ENCODE measurements around the gene TMEM117. TPM values are rescaled to one million over a fixed set of nuclear protein-coding genes. Genes with fewer than 3 reads are reported as not detected.

Gene TMEM117
- total RNA-seq, 1 donor from 2014 or later, result 13.1 TPM

- Histone ChIP-seq H3K27me3 (ENCODE audit: insufficient read depth, low read length) (no peaks in the 10 kb centered on the region), H3K9me3 (ENCODE audit: insufficient read depth, low read depth, low read length) (no peaks in the 10 kb centered on the region), H3K79me2 (ENCODE audit: insufficient read depth, low read length) (no peaks in the 10 kb centered on the region), H2AFZ (ENCODE audit: low read depth, low read length) (no peak overlapping the region), H4K20me1 (ENCODE audit: insufficient read depth, low read length) (no peaks in the 10 kb centered on the region), H3K4me1 (ENCODE audit: insufficient read depth, low read length) (no peaks in the 10 kb centered on the region), H3K4me3 (ENCODE audit: insufficient read depth, low read depth, low read length) (no peak overlapping the region), H3K27ac (ENCODE audit: low read depth, low read length) (no peak overlapping the region), H3K36me3 (ENCODE audit: insufficient read depth, low read length) (no peaks in the 10 kb centered on the region), H3K9ac (ENCODE audit: low read length) (no peak overlapping the region), H3K4me2 (ENCODE audit: low read length) (no peak overlapping the region)
- DNase-seq (ENCODE audit: low read depth) (no peak), FAIRE-seq (no peak)
- Mint-ChIP-seq H3K27me3 (ENCODE audit: low read depth, unreplicated experiment) (no peaks in the 10 kb centered on the region), H3K36me3 (ENCODE audit: low read depth, unreplicated experiment) (no peaks in the 10 kb centered on the region), H3K9me3 (ENCODE audit: unreplicated experiment) (peaks cover 11% of the 10 kb centered on the region), H3K4me1 (ENCODE audit: low read depth, unreplicated experiment) (no peaks in the 10 kb centered on the region), H3K27ac (ENCODE audit: unreplicated experiment) (no peak overlapping the region), H3K4me3 (ENCODE audit: unreplicated experiment) (no peak overlapping the region)
- TF ChIP-seq, protein P1, sequence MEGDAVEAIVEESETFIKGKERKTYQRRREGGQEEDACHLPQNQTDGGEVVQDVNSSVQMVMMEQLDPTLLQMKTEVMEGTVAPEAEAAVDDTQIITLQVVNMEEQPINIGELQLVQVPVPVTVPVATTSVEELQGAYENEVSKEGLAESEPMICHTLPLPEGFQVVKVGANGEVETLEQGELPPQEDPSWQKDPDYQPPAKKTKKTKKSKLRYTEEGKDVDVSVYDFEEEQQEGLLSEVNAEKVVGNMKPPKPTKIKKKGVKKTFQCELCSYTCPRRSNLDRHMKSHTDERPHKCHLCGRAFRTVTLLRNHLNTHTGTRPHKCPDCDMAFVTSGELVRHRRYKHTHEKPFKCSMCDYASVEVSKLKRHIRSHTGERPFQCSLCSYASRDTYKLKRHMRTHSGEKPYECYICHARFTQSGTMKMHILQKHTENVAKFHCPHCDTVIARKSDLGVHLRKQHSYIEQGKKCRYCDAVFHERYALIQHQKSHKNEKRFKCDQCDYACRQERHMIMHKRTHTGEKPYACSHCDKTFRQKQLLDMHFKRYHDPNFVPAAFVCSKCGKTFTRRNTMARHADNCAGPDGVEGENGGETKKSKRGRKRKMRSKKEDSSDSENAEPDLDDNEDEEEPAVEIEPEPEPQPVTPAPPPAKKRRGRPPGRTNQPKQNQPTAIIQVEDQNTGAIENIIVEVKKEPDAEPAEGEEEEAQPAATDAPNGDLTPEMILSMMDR (IDR thresholded peaks at IDR 0.05; ENCODE audit: insufficient read depth, low read depth, low read length), result no peak
Observed at GRCh38 chr12:44029194-44029593, 193.3 kb downstream of the TMEM117 start.

GRCh38 chr12:44031472-44032185 is 195.7 kb downstream of the TMEM117 start:
- Mint-ChIP-seq H3K27ac (ENCODE audit: unreplicated experiment) (no peak overlapping the region), H3K36me3 (ENCODE audit: low read depth, unreplicated experiment) (no peaks in the 10 kb centered on the region), H3K4me1 (ENCODE audit: low read depth, unreplicated experiment) (no peaks in the 10 kb centered on the region), H3K4me3 (ENCODE audit: unreplicated experiment) (no peak overlapping the region), H3K27me3 (ENCODE audit: low read depth, unreplicated experiment) (no peaks in the 10 kb centered on the region), H3K9me3 (ENCODE audit: unreplicated experiment) (peaks cover 11% of the 10 kb centered on the region)
- Histone ChIP-seq H3K27ac (ENCODE audit: low read depth, low read length) (no peak overlapping the region), H3K9me3 (ENCODE audit: insufficient read depth, low read depth, low read length) (no peaks in the 10 kb centered on the region), H3K4me2 (ENCODE audit: low read length) (no peak overlapping the region), H3K79me2 (ENCODE audit: insufficient read depth, low read length) (no peaks in the 10 kb centered on the region), H3K9ac (ENCODE audit: low read length) (no peak overlapping the region), H3K36me3 (ENCODE audit: insufficient read depth, low read length) (no peaks in the 10 kb centered on the region), H2AFZ (ENCODE audit: low read depth, low read length) (no peak overlapping the region), H3K4me3 (ENCODE audit: insufficient read depth, low read depth, low read length) (no peak overlapping the region), H4K20me1 (ENCODE audit: insufficient read depth, low read length) (no peaks in the 10 kb centered on the region), H3K27me3 (ENCODE audit: insufficient read depth, low read length) (no peaks in the 10 kb centered on the region), H3K4me1 (ENCODE audit: insufficient read depth, low read length) (no peaks in the 10 kb centered on the region)
- FAIRE-seq, result no peak
- DNase-seq (ENCODE audit: low read depth), result peak; percentile 16
- TF ChIP-seq, protein P1 (IDR thresholded peaks at IDR 0.05; ENCODE audit: insufficient read depth, low read depth, low read length), result no peak
- TF ChIP-seq EZH2 (IDR thresholded peaks at IDR 0.05; ENCODE audit: insufficient read depth, low read length), result no peak

DNA sequence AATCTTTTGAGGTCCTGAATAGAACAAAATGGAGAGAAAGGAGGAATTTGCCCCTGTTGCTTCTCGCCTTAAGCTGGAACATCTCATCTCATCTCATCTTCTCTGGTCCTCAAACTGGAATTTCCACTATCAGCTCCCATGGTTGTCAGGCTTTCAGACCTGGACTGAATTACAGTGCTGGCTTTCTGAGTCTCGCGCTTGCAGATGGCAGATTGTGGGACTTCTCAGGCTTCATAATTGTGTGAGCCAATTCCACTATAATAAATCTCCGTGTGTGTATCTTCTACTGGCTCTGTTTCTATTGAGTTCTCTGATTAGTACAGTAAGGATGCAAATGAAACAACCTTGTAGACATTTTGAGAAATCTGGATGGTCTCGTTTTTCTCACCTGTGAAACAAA is 199.0 kb downstream of the TMEM117 start:
- Histone ChIP-seq H3K27me3 (ENCODE audit: insufficient read depth, low read length) (no peaks in the 10 kb centered on the region), H3K79me2 (ENCODE audit: insufficient read depth, low read length) (no peaks in the 10 kb centered on the region), H4K20me1 (ENCODE audit: insufficient read depth, low read length) (no peaks in the 10 kb centered on the region), H3K36me3 (ENCODE audit: insufficient read depth, low read length) (no peaks in the 10 kb centered on the region), H3K9ac (ENCODE audit: low read length) (no peak overlapping the region), H3K27ac (ENCODE audit: low read depth, low read length) (no peak overlapping the region), H3K4me3 (ENCODE audit: insufficient read depth, low read depth, low read length) (no peak overlapping the region), H3K4me2 (ENCODE audit: low read length) (no peak overlapping the region), H3K9me3 (ENCODE audit: insufficient read depth, low read depth, low read length) (no peaks in the 10 kb centered on the region), H3K4me1 (ENCODE audit: insufficient read depth, low read length) (no peaks in the 10 kb centered on the region), H2AFZ (ENCODE audit: low read depth, low read length) (no peak overlapping the region)
- Mint-ChIP-seq H3K36me3 (ENCODE audit: low read depth, unreplicated experiment) (peaks cover 2% of the 10 kb centered on the region), H3K4me3 (ENCODE audit: unreplicated experiment) (no peak overlapping the region), H3K27ac (ENCODE audit: unreplicated experiment) (no peak overlapping the region), H3K9me3 (ENCODE audit: unreplicated experiment) (peaks cover 6% of the 10 kb centered on the region), H3K27me3 (ENCODE audit: low read depth, unreplicated experiment) (no peaks in the 10 kb centered on the region), H3K4me1 (ENCODE audit: low read depth, unreplicated experiment) (no peaks in the 10 kb centered on the region)
- DNase-seq (ENCODE audit: low read depth) (no peak), FAIRE-seq (no peak)
- TF ChIP-seq EZH2 (IDR thresholded peaks at IDR 0.05; ENCODE audit: insufficient read depth, low read length), result no peak
- TF ChIP-seq, protein P1 (IDR thresholded peaks at IDR 0.05; ENCODE audit: insufficient read depth, low read depth, low read length), result no peak
